Natural killer cell (primary cell): ENCODE measurements around the gene ALB. TPM values are rescaled to one million over a fixed set of nuclear protein-coding genes. Genes with fewer than 3 reads are reported as not detected.

Source experiments
- ATAC-seq, 3 donors: fragments of 150-1000 bp in 2 of 3; fragments of 200-7000 bp in 1 of 3; cut with Tn5 transposase; 1 replicate in 1 of 3; 2 replicates in 2 of 3; pipeline ENCODE4 v1.10.0; 2021; ENCODE audit warnings: mild to moderate bottlenecking in 2 of 3, moderate library complexity in 2 of 3
- DNase-seq, 2 donors: peaks; one replicate each; pipeline versions ENCODE4 v3.0.0 to v3.0.0-alpha.2; 2013 to 2021; ENCODE audit warnings: mixed read lengths in 1 of 2
- H3K27ac ChIP-seq: one replicate; pipeline ENCODE4 v1.5.1; 2013; ENCODE audit warnings: mild to moderate bottlenecking, low read length
- H3K27me3 ChIP-seq: one replicate; pipeline ENCODE4 v1.6.1; 2013; ENCODE audit warnings: low read length; ENCODE audit not compliant: control insufficient read depth, insufficient read depth
- H3K36me3 ChIP-seq: one replicate; pipeline ENCODE4 v1.6.1; 2013; ENCODE audit warnings: low read length; ENCODE audit not compliant: control insufficient read depth, insufficient read depth
- H3K4me1 ChIP-seq: one replicate; pipeline ENCODE4 v1.6.1; 2013; ENCODE audit warnings: low read length; ENCODE audit not compliant: control insufficient read depth, insufficient read depth
- H3K4me3 ChIP-seq: one replicate; pipeline ENCODE4 v1.5.1; 2013; ENCODE audit warnings: low read length
- H3K9me3 ChIP-seq: one replicate; pipeline ENCODE4 v1.6.1; 2013; ENCODE audit warnings: low read length; ENCODE audit not compliant: control insufficient read depth, insufficient read depth
- H3K27ac Mint-ChIP-seq, 2 donors: one replicate each; pipeline ENCODE4 v1.8.0; 2022; ENCODE audit warnings: mild to moderate bottlenecking in 2 of 2, mixed read lengths in 2 of 2, moderate library complexity in 1 of 2
- H3K27me3 Mint-ChIP-seq, 2 donors: one replicate each; pipeline ENCODE4 v1.8.0; 2022; ENCODE audit warnings: low read depth in 2 of 2, mixed read lengths in 2 of 2
- H3K36me3 Mint-ChIP-seq: one replicate; pipeline ENCODE4 v1.8.0; 2022; ENCODE audit warnings: mixed read lengths
- H3K4me1 Mint-ChIP-seq, 2 donors: one replicate each; pipeline ENCODE4 v1.8.0; 2022; ENCODE audit warnings: mixed read lengths in 2 of 2
- H3K4me3 Mint-ChIP-seq: one replicate; pipeline ENCODE4 v1.8.0; 2022; ENCODE audit warnings: mild to moderate bottlenecking, moderate library complexity, mixed read lengths
- H3K9me3 Mint-ChIP-seq, 2 donors: one replicate each; pipeline ENCODE4 v1.8.0; 2022; ENCODE audit warnings: mixed read lengths in 2 of 2
- CTCF ChIP-seq: fragments of 200-600 bp; IDR thresholded peaks from one replicate; pipeline ENCODE4 v1.8.0; 2022; ENCODE audit warnings: antibody characterized with exemption
- WGBS: methylation state at CpG from one replicate; pipeline ENCODE4 v1.1.7; 2013; ENCODE audit warnings: missing lambda C conversion rate; ENCODE audit not compliant: insufficient coverage; 5-methylcytosine and 5-hydroxymethylcytosine counted together
- intact Hi-C: fragments of 100-400 bp; cut with micrococcal nuclease; formaldehyde crosslinking; loops from one replicate; pipeline ENCODE4 v1.14.2; 2022
- total RNA-seq, 4 donors: library from RNA; stranded (reverse); fragments of 120-200 nt in 1 of 4; gene quantifications; one replicate each; pipeline versions ENCODE4 v1.2.3 to v1.2.4, GENCODE V29; 2013 to 2022

The ALB gene
- total RNA-seq, 3 donors from 2014 or later (not counting 1 experiment from before 2014, with no cell fraction given) = not detected

- no peak for TF ChIP-seq CTCF
- no peaks in the 10 kb centered on the region for H3K27me3 ChIP-seq
- no peaks in the 10 kb centered on the region for H3K9me3 ChIP-seq
- Mint-ChIP-seq H3K27ac (no peak overlapping the region), H3K4me1 (no peaks in the 10 kb centered on the region), H3K4me3 (no peak overlapping the region), H3K9me3 (peaks cover 3 to 4% of the 10 kb centered on the region in 2 donors), H3K36me3 (no peaks in the 10 kb centered on the region), H3K27me3 (peaks cover 0 to 3% of the 10 kb centered on the region in 2 donors)
- ATAC-seq = no peak
- no peak for DNase-seq
- no peaks in the 10 kb centered on the region for H3K4me1 ChIP-seq
- H3K27ac ChIP-seq = no peak overlapping the region
- no peak overlapping the region for H3K4me3 ChIP-seq
- intact Hi-C loops = no loop called here
- H3K36me3 ChIP-seq = no peaks in the 10 kb centered on the region
Observed at GRCh38 chr4:73379946-73380345, 24.1 kb upstream of the ALB start.

- no peaks in the 10 kb centered on the region for H3K36me3 Mint-ChIP-seq
- no peaks in the 10 kb centered on the region for H3K9me3 ChIP-seq
- no peaks in the 10 kb centered on the region for H3K27me3 ChIP-seq
- no peaks in the 10 kb centered on the region for H3K4me1 ChIP-seq
- no peaks in the 10 kb centered on the region for H3K36me3 ChIP-seq
- DNase-seq (no peak), ATAC-seq (no peak)
- no peak overlapping the region for H3K27ac ChIP-seq
- no peak overlapping the region for H3K4me3 ChIP-seq
- peaks cover 0 to 3% of the 10 kb centered on the region in 2 donors for H3K27me3 Mint-ChIP-seq
- H3K9me3 Mint-ChIP-seq = peaks cover 8 to 11% of the 10 kb centered on the region in 2 donors
- 62% methylated on average over 1 of the region's 1 CpG for WGBS
- H3K4me3 Mint-ChIP-seq = no peak overlapping the region
- TF ChIP-seq CTCF = no peak
- intact Hi-C loops = no loop called here
- no peaks in the 10 kb centered on the region for H3K4me1 Mint-ChIP-seq
- no peak overlapping the region for H3K27ac Mint-ChIP-seq
Observed at GRCh38 chr4:73381214-73381613, 22.9 kb upstream of the ALB start.

- H3K4me3 ChIP-seq = no peak overlapping the region
- 83% methylated on average over 3 of the region's 3 CpGs for WGBS
- Mint-ChIP-seq H3K36me3 (no peaks in the 10 kb centered on the region), H3K4me3 (no peak overlapping the region), H3K27ac (no peak overlapping the region), H3K27me3 (no peaks in the 10 kb centered on the region), H3K9me3 (peaks cover 4 to 12% of the 10 kb centered on the region in 2 donors), H3K4me1 (no peaks in the 10 kb centered on the region)
- no peaks in the 10 kb centered on the region for H3K27me3 ChIP-seq
- ATAC-seq (no peak), DNase-seq (no peak)
- no peaks in the 10 kb centered on the region for H3K36me3 ChIP-seq
- intact Hi-C loops = no loop called here
- H3K9me3 ChIP-seq = no peaks in the 10 kb centered on the region
- no peak for TF ChIP-seq CTCF
- H3K4me1 ChIP-seq = no peaks in the 10 kb centered on the region
- H3K27ac ChIP-seq = no peak overlapping the region
Observed at GRCh38 chr4:73383452-73383851, 20.6 kb upstream of the ALB start.

DNA sequence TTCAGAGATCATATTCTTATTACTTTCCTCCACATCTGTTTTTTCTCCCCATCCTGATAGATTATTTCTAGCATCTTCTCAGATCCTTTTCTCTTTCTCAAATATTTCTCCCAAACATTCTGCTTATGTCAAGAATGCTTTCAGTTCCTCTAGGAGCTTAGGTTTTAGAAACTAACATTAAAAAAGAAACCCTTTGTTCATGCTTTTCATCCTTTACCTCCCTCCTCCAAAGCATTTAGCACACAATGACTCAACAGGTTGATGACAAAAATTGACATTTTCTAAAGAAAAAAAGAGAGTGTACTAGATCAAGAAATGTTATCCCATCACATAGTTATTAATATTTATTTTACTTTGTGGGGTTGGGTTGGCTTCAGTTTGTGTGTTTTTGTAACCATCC, 16.5 kb upstream of the ALB start:
- Histone ChIP-seq H3K4me1 (no peaks in the 10 kb centered on the region), H3K36me3 (no peaks in the 10 kb centered on the region), H3K27ac (no peak overlapping the region), H3K9me3 (no peaks in the 10 kb centered on the region), H3K4me3 (no peak overlapping the region), H3K27me3 (no peaks in the 10 kb centered on the region)
- no peak overlapping the region for H3K4me3 Mint-ChIP-seq
- no peak for TF ChIP-seq CTCF
- ATAC-seq (no peak), DNase-seq (no peak)
- H3K4me1 Mint-ChIP-seq = no peaks in the 10 kb centered on the region
- H3K27ac Mint-ChIP-seq = no peak overlapping the region
- intact Hi-C loops = no loop called here
- H3K36me3 Mint-ChIP-seq = no peaks in the 10 kb centered on the region
- H3K27me3 Mint-ChIP-seq = no peaks in the 10 kb centered on the region
- H3K9me3 Mint-ChIP-seq = peaks cover 7 to 12% of the 10 kb centered on the region in 2 donors
